WERI-Rb-1 (cell line): Measurements from ENCODE around the gene CASP4.

Source experiments
- DNase-seq: peaks from one replicate; pipeline ENCODE4 v3.0.0-alpha.2; 2020
- H3K27ac ChIP-seq: fragments of 250-450 bp; sonication (Bioruptor Pico); 2 replicates; pipeline ENCODE4 v1.5.1; 2020; ENCODE audit warnings: mild to moderate bottlenecking, moderate library complexity
- H3K27me3 ChIP-seq: fragments of 250-450 bp; sonication (Bioruptor Pico); 2 replicates; pipeline ENCODE4 v1.5.1; 2021; ENCODE audit warnings: mild to moderate bottlenecking, low read depth, moderate library complexity; ENCODE audit not compliant: insufficient read depth, severe bottlenecking
- H3K36me3 ChIP-seq: fragments of 250-450 bp; sonication (Bioruptor Pico); 2 replicates; pipeline ENCODE4 v1.5.1; 2020; ENCODE audit warnings: mild to moderate bottlenecking, moderate library complexity
- H3K4me3 ChIP-seq: 2 replicates; pipeline ENCODE4 v1.5.1; 2011; ENCODE audit warnings: low read depth, mild to moderate bottlenecking, control low read depth, low read length
- H3K9me3 ChIP-seq: fragments of 250-450 bp; sonication (Bioruptor Pico); 2 replicates; pipeline ENCODE4 v1.5.1; 2021; ENCODE audit warnings: mild to moderate bottlenecking, moderate library complexity; ENCODE audit not compliant: severe bottlenecking
- CTCF ChIP-seq: IDR thresholded peaks from 2 replicates; pipeline ENCODE4 v1.5.1; 2011; ENCODE audit warnings: low read depth, mild to moderate bottlenecking, control low read depth, inconsistent platforms, low read length

CASP4 gene

GRCh38 chr11:104912102-104912501 lies 56.3 kb downstream of the CASP4 start:
- Histone ChIP-seq H3K36me3 (no peaks in the 10 kb centered on the region), H3K27ac (no peak overlapping the region), H3K9me3 (no peaks in the 10 kb centered on the region), H3K4me3 (no peak overlapping the region), H3K27me3 (no peaks in the 10 kb centered on the region)
- no peak for TF ChIP-seq CTCF
- DNase-seq, result no peak

GRCh38 chr11:104908186-104908531 lies 60.2 kb downstream of the CASP4 start:
- no peak overlapping the region for H3K27ac ChIP-seq
- H3K4me3 ChIP-seq, result no peak overlapping the region
- no peaks in the 10 kb centered on the region for H3K36me3 ChIP-seq
- H3K27me3 ChIP-seq, result no peaks in the 10 kb centered on the region
- H3K9me3 ChIP-seq, result no peaks in the 10 kb centered on the region
- DNase-seq, result no peak
- TF ChIP-seq CTCF, result no peak

DNA sequence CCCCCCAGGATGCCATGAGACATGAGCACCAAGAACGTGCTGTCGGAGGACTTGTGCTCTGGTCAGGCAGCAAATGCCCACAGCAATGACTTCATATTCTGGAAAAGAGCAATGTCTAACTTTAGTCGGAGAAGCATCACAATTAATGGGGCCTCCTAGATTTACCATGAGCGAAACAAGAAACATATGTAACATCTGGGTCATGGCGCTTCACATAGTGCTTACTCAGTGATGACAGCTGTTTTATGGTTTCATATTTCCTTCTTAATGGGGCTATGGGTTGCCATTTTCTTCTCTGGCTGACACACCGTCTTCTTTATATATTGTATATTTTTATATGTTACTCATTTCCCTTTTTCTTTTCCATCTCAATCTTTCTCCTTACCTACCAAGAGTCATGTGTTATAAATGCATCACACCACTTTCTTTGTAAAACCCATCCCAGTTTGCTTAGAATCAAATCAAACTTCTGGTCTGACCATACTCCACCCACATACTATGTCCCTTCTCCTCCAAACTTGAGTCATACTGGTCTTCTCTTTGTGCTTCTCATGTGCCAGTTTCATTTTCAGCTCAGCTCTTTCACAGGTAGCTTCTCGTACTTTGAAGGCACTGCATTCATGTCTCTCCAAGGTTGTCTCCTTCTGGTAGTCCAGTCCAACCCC lies 60.7 kb downstream of the CASP4 start:
- no peak for TF ChIP-seq CTCF
- Histone ChIP-seq H3K36me3 (no peaks in the 10 kb centered on the region), H3K9me3 (no peaks in the 10 kb centered on the region), H3K27ac (no peak overlapping the region), H3K27me3 (no peaks in the 10 kb centered on the region), H3K4me3 (no peak overlapping the region)
- no peak for DNase-seq

DNA sequence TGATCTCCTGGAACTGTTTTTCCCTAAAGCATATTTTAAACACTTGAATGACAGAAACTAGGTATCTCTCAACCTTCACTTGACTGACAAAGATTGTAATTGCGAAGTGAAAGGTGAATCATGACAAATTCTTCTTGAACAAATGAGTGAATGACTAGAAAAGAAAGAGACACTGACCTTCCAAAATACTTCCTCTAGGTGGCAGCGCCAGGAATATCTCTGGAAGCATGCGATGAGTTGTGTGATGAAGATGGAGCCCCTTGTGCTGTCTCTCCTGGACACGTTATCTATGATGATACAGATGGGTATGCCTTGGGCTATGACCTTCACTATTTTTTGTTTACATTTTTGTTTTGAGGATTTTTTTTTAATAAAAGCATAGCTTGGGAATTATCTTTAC lies 63.1 kb downstream of the CASP4 start:
- H3K36me3 ChIP-seq, result no peaks in the 10 kb centered on the region
- DNase-seq, result peak; percentile 11
- H3K4me3 ChIP-seq, result no peak overlapping the region
- no peak overlapping the region for H3K27ac ChIP-seq
- TF ChIP-seq CTCF, result peak; percentile 25; the same call in 1 of the 2 replicates
- no peaks in the 10 kb centered on the region for H3K9me3 ChIP-seq
- H3K27me3 ChIP-seq, result no peaks in the 10 kb centered on the region

DNA sequence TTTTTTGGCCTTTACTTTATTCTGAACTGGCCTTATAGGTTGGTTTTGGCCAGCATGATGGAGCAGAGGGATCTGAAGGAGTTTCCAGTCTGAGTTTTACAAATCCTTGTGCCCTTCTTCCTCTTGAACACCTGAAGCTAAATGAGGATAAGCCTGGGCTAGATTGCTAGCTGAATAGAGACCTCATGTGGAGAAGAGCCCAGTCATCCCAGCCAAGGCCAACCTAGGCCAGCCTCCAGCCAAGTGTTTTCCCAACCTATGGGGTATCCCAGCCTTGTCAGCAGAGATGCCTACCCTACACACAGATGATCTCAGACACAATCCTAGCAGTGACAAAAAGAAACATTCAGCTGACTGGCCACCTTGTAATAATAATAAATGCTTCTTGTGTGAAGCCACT lies 69.1 kb downstream of the CASP4 start:
- no peak overlapping the region for H3K4me3 ChIP-seq

More for the DNA sequence above, 69.1 kb downstream of the CASP4 start:
- TF ChIP-seq CTCF, result no peak
- Histone ChIP-seq H3K27me3 (no peaks in the 10 kb centered on the region), H3K27ac (no peak overlapping the region), H3K9me3 (no peaks in the 10 kb centered on the region), H3K36me3 (no peaks in the 10 kb centered on the region)
- DNase-seq, result no peak
